GM12864 (cell line): ENCODE data around the gene TECPR1.
A peak's percentile ranks its signal among the peaks of the same experiment; 100 is the strongest.

Source experiments
- DNase-seq: peaks from one replicate; pipeline ENCODE4 v3.0.0-alpha.2; 2011; ENCODE audit warnings: low read depth
- H3K4me3 ChIP-seq: 2 replicates; pipeline ENCODE4 v1.5.1; 2011; ENCODE audit warnings: mild to moderate bottlenecking, low read depth, low read length, control low read depth
- TF ChIP-seq, protein P1 (sequence below): IDR thresholded peaks from 2 replicates; pipeline ENCODE4 v1.5.1; 2011; ENCODE audit warnings: low read depth, mild to moderate bottlenecking, moderate library complexity, low read length, control low read depth, inconsistent platforms; ENCODE audit errors: missing control alignments

The TECPR1 gene

DNA sequence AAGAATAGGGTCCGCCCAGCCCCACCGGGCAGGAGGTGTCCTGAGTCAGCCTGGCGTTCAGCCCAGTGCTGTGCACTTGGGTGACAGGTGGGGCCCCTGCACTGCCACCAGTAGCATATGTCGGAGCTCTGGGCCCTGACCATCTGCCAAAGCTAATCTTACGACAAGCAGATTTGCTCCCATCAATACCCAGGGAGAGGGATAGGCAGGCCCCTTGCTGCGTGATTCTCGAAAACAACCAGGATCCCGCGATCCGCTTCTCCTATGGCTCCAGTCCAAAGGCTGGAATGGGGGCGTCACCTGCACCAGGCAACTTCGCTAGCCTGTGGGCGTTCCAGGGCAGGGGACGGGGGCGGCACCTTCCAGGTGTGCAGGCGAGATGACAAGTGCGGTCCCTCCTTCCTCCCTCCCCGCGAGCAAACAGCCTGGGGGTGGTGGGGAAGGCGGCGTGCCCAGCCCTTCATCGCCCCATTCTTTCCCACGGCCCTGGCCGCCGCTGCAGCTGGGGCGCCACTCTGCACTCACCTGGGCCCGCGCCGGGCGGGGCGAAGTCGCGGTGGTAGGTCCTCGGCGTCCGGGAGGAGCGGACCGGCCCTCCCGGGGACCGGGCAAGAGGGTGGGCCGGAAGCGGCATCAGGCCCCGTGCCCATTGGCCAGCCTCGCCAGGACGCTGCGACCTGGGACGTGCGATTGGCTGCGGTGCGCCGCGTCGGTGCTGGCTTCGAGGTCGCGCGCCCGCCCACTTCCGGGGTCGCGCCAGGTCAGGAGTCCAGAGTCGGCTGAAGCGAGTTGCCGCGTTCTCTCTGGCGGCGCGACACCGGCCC lies at the start of gene TECPR1:
TECPR1 (minus strand) TSS at position 632 of the 824 bp plus-strand sequence. CDS start 6,086 bp downstream, outside the sequence.
- peak; percentile 78 for DNase-seq
- H3K4me3 ChIP-seq = peak within 1 kb of the TSS; percentile 96
- TF ChIP-seq, protein P1, sequence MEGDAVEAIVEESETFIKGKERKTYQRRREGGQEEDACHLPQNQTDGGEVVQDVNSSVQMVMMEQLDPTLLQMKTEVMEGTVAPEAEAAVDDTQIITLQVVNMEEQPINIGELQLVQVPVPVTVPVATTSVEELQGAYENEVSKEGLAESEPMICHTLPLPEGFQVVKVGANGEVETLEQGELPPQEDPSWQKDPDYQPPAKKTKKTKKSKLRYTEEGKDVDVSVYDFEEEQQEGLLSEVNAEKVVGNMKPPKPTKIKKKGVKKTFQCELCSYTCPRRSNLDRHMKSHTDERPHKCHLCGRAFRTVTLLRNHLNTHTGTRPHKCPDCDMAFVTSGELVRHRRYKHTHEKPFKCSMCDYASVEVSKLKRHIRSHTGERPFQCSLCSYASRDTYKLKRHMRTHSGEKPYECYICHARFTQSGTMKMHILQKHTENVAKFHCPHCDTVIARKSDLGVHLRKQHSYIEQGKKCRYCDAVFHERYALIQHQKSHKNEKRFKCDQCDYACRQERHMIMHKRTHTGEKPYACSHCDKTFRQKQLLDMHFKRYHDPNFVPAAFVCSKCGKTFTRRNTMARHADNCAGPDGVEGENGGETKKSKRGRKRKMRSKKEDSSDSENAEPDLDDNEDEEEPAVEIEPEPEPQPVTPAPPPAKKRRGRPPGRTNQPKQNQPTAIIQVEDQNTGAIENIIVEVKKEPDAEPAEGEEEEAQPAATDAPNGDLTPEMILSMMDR = no peak

GRCh38 chr7:98300595-98301372 lies 48.8 kb upstream of the TECPR1 start:
- TF ChIP-seq, protein P1 = no peak
- DNase-seq = no peak
- no peak overlapping the region for H3K4me3 ChIP-seq

- DNase-seq = no peak
- H3K4me3 ChIP-seq = no peak overlapping the region
- TF ChIP-seq, protein P1 = no peak
These were observed 45.7 kb upstream of the TECPR1 start for GRCh38 chr7:98297626-98298286.

GRCh38 chr7:98296833-98297232 lies 44.8 kb upstream of the TECPR1 start:
- TF ChIP-seq, protein P1 = no peak
- DNase-seq = no peak
- no peak overlapping the region for H3K4me3 ChIP-seq

- no peak for DNase-seq
- TF ChIP-seq, protein P1 = no peak
- no peak overlapping the region for H3K4me3 ChIP-seq
These were observed 43.6 kb upstream of the TECPR1 start for GRCh38 chr7:98295467-98296192.

DNA sequence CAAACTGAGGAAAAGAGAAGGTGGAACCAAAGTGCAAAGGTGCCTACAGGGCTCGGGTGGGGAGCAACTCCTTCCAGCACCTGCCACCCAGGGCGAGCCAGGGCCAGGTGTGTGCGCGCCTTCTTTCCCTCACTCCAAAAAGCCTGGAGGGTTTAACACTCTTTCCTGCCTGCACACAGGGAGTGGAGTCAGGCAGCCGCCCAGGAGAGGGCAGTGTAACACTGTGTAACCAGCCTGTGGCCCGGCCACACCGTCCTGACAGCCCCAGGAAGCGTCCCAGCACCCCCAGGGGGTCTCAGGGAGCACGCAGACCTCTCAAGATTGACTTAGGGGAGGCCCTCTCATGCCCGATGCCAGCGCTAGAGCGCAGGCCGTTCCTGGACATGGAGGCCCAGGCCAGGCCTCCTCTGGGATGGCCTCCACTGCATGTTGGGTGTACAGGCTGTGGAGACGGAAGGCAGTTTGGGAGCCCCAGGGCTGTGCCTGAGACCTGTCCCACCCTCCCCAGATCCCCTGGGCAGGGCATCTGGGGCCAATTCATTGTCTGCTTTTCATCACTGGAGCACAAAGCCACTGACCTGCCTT lies 42.9 kb upstream of the TECPR1 start:
- DNase-seq = no peak
- TF ChIP-seq, protein P1 = peak; percentile 69
- no peak overlapping the region for H3K4me3 ChIP-seq
